ENCODE data around the gene ZFYVE26.

The ZFYVE26 gene

DNA sequence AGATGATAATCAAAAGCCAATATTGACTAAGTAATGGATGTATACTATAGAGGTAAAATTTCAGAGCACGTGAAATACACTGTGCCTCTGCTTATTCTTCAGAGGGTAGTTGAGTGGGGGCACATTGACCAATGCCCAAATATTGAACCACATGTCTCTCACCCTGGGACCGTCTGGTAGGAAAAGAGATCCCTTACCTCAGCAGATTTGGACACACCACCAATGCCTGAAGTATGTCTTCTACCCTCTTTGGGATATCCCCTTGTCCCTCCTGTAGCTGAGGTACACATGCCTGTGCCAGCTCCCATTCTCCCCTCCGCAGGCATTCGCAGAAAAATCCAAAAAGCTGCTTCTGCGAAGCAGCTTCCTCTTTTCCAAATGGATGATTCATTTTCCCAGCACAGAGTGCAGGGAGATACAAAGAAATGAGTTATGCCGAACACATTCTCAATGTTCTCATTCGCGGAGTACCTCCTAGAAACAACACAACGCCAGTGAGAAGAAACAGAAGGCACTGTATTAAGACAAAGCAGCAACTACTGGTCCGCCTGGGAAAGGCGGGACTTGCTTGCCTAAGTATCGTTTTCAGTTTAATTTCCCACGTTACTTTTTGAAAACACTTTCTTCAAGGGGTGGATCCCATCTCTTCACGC, 691 bp downstream of the ZFYVE26 start:
- DNase-seq: peak; percentile 23

DNA sequence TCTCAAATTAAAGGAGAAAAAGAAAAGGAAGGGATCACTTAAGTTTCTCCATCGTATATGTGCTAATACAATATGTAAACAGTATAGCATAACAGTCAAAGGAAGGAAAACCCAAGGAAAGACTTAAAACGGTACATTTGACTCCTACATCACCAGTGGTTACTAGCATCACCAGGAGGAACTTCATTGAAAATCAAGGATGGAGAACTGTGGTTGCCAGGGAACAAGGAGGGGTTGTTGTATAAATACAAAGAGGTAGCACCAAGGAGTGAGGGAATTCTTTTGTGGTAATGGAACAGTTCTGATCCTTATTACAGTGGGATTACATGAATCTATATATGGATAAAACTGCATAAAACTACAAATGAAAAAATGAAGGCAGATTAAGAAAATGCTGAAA, 1.6 kb downstream of the ZFYVE26 start:
- DNase-seq: no peak

DNA sequence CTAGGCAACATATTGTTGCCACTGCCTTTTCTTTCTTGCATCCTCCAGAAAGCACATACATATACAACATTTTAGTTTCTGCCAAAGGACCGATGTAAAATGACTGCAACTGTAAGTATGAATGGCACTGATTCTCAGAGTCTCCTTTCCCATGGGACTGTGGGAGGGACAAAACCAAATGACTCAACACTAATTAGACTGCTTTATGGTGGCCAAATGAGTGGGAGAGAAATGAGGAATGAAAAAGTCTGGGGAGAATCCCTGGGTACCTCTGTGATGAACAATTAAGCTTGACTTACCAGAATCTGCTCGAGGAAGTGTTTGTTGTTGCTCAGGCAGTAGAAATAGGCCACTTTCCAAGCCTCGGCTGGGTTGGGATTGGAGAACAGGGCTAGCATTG, 10.1 kb downstream of the ZFYVE26 start:
- DNase-seq: peak; percentile 45

DNA sequence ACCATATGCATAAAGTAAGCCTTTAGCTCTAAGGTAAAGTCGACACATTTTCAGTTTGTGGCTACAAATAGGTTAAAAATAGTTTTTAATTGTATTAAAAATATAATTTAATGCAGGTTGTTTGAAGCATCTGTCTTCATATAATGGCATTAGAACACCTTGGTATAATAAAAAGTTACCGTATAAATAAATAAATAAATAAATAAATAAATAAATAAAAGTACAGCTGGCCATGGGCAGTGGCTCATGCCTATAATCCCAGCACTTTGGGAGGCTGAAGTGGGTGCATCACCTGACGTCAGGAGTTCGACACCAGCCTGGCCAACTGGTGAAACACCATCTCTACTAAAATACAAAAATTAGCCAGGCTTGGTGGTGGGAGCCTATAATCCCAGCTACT, 15.6 kb downstream of the ZFYVE26 start:
- no peak for DNase-seq

DNA sequence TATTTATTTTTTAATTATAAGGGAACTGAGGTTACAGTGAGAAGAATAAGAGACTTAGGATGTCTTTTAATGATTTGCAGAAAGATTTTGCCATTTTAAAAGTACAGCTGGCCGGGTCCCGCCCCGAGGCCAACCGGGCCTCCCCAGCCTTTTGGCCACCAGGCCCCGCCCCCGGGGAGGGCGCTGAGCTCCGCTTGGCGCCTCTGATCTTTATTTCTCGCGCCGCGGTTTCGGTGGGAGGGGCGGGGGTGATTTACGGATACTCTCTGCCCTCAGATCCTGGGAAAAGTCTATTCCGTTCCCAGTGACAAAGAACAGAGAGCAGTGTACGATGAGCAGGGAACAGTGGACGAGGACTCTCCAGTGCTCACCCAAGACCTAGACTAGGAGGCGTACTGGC, 17.7 kb downstream of the ZFYVE26 start:
- DNase-seq: no peak

DNA sequence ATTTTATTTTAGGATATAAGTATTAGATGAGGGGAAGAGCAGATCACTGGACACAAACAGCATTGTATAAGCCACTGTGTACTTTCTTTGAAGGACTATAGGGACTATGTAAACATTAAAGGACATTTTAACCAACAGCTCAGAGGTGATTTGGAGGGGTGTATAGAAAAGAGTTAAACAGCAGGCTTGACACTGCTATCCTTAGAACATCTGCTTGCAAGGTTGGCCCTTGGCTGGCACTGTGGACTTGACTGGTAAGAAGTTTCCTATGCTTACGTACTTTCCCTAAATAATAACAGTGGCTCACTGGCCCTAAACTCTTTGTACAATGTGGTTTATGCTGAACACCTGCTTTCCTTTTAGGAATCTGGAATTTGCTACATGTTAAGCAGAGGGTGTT, 28.7 kb downstream of the ZFYVE26 start:
- DNase-seq: no peak

DNA sequence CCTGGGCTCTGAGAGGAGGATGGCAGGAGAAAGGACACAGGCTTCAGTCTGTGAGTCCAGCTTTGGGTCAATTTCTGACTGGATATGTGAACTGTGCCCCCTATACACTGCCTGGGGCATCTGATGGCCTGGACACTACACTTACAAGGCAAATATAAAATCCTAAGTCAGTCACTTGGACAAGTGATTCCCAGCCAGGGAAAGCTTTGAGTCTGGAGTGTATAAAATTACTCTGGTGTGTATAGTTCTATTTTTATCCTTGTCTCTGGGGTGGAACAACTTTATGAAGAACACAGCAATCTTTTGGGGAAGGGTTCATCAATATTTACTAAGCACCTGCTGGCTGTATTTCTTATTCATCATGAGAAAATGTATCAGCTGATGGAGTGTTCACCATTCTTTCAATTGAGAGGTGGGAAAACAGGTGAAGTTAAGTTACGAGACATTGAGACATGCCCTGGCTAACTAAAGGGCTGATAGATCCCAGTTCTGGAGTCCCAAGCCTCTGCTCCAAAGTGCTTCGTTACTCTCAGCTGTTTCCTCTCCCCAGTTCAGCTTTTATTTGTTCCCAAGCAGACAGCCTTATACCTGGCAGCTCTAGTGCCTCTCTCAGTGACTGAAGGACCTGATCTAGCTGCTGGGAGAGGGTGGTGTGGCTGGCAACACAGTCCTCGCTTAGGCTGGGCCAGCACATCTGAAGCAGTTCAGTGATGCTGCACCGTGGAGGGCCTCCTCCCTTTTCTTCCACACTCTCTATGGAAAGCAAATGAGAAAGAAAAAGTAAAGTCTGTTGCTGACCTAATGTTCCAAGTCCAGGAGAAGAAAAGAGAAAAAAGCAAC, 30.9 kb downstream of the ZFYVE26 start:
- no peak for DNase-seq

DNA sequence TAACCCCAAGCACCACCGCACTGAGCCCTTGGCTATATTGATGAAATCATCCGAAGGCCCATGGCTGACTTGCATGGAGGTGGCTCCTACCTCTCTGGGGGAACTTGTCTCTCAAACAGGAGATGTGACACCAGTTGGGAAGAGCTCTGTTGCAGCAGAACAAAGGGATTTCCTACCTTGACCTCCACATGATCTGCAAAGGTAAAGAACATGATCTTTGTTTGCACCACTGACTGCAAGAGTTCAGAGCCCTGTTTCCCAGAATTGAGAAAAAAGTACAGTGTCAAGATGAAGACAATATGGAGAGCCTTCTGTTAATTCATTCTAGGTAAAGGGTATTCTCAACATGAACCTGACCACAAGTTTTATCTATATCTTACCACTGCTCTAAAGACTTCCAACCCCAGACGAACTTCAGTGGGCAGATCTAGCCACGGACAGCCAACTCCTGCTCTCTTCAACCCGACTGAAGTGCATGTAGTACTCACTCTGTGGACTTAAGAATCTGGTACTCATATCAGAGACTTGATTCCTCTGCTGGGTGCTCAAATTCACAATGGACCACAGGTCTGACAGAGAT, 32.1 kb downstream of the ZFYVE26 start:
- DNase-seq: no peak

DNA sequence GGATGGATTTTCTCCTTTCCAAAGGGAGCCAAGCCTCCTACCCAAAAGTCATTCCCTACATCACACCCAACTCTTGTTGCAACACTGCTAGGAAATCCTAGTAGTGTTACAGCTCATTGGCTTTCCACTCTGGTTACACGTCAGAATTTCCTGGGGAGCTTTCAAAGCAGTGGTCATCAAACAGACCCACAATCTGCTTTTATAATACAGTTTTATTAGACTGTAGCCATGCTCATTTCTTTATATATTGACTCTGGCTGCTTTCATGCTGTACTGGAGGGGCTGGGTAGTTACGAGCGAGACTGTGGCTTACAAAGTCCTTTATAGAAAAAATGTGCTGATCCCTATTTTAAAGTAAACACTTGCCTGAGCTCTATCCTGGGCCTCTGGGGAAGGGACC, 34.3 kb downstream of the ZFYVE26 start:
- no peak for DNase-seq

DNA sequence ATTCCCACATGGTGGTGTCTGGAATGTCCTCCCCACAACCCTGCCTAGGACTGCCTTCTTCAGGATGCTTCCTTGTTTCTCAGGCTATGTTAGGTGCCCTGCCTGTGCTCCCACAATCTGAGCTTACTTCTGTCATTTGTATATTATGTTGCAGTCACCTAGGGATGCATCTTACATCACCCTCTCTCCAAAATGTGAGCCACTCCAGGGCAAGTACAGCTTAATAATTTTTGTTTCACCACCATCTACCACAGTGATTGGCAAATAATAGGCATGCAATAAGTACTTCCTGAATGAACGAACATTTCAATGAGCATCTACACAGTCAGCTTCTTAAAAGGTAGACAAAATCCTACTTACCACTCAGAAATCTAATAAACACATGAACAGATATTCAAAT, 37.6 kb downstream of the ZFYVE26 start:
- DNase-seq: no peak

DNA sequence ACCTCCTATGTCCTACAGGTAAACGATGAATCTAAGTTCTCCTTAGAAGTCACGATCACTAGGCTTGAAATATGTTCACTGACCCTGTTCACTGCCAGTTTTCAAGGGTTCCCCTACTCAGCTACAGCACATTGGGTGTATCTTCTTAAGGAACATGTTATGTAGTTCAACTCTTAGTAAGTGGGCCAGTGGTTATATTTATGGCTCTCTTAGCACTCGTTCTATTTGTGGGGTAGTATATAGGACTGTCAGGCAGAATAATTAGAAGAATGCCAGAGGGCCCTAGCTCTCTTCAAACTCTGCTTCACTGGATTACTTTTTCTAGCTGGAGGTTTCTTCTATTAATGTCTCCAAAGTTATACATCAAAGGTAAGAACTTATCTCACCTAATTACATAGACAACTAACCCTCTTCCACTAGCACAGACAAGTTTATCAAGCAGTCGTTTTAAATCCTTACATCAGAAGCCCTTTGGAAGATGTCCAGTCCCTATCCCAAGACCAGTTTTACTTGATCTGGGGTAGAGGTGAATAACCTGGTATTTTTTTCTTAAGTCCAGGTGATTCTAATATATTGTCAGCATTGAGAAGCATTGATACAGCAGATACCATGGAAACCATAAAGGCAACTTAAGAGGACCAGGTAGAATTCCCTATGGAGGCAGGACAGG, 39.6 kb downstream of the ZFYVE26 start:
- no peak for DNase-seq

DNA sequence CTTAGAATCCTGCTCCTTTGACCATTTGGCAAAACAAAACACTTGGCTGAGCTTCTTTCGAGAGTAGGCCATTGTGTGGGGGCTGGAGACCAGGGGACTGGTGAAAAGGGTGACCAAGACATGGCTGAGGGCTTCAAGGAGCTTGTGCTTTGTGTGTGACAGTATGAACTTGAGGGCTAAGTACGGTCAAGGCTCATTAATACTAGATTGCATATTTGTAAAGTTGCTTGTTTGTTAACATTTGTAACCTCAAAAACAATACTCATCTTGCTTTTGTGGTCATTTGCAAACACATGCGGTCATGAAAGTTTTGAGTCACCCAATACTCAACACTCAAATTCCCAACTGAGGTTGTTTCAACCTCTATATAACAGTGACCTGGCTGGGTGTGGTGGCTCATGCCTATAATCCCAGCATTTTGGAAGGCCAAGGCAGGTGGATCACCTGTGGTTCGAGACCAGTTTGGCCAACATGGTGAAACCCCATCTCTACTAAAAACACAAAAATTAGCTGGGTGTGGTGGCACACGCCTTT, 42.5 kb downstream of the ZFYVE26 start:
- no peak for DNase-seq

DNA sequence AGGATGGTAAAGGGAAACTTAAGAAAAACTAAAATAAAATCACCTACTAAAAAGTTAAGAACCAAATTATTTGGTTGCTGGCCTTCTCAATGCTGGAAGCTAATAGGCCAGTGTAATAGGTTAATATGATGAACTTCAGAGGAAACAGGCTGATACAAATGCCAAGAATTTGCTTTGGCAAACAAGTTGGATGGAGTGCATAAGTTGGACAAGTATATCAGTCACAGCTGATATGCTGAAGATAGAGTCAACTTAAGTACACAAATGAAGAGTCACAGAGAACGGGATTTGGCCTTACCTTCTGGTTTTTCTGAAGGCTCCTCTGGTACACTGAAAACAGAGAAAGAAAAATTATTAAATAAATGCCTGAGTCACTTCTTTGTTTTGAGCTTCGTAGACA, 48.2 kb downstream of the ZFYVE26 start:
- DNase-seq: no peak

DNA sequence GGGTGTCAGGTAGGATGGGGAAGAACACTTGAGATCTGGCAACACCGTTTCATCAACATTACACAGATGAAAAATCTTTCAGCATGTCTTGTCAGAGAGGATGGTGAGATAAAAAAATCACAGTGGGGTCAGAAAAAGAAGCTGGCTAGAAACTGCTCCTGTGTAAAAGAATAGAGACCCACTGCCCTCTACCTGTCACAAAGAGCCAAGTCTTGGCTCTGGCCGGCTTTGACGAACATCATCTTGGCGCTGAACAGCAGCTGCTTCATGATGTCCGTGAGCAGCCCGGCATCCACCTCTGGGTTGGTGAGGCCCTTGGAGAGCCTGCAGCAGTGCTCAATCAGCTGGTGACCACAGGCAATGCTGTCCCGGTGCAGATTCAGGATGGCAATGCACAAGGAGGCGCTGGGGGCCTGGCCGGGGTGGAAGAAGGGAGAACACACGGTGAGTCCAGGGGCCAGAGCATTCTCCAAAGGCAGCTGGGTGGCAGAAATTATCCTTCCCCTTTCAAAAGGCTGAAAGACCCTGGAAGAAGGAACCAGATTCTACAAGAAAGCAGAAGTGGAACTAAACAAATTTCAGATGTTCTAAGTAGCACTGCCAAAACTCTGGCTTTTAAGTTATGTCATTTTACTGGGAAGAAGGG, 50.2 kb downstream of the ZFYVE26 start:
- DNase-seq: no peak

DNA sequence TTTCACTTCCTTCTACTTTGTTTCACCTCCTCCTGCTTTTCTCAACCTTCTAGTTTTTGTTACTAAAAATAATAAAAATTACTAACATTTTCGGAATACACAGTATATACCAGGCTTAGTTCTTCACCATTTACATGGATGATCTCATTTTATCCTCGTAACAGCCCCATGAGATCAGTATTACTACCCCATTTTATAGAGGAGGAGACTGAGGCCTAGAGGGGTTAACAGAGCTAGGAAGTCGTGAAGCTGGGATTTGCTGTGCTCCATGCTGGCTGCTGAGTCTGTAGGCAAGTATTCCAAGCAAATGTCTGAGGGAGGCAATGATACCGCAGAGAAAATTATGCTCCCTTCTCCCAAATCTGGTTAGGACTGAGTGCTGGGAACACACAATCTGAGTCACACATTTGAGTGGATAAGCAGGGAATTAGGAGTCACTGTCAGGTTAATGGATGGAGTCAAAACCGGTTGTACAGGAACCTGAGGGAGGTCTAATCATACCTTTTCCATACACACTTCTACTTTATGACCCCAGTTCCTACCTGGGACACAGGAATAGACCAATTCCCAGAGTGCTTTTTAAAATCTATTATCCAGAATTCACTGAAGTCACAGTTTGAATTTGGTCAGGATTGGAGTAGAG, 51.1 kb downstream of the ZFYVE26 start:
- no peak for DNase-seq

DNA sequence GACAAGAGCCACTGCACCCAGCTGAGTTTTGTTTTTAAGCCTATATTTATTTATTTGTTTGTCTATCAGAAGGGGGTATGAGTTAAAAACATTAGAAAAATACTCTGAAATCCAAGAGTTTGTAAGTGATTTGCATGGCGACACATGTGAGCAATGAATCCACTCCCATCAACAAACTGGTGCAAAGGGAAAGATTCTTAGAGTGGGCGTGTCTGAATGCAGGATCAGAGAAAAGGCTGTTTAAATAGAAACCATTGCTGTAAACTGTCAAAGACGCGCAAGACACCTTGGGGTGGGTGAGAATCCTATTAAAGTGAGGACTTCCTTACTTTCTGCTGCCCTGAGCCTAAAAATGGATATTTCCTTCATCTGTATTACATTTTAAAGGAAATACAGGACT, 51.9 kb downstream of the ZFYVE26 start:
- no peak for DNase-seq

DNA sequence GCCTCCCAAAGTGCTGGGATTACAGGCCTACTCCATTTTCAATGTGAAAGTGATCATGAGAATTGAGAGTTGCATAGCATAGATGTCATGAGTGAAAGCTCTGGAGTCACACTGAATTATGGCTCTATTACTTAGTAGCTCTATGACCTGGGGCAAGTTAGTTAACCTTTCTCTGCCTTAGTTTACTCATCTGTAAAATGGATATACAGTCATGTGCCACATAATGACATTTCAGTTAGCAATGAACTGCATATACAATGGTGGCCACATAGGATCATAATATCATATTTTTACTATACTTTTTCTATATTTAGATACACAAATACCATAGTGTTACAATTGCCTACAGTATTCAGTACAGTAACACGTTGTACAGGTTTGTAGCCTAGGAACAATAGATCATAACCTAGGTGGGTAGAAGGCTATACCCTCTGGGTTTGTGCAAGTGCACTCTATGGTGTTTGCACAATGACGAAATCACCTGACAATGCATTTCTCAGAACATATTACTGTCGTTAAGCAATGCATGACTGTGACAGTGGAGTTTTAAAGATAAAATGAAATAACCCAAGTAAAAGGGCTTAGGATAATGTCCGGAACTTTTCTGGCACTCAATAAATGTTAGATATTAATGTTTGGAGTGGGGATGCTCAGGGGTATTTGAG, 53.1 kb downstream of the ZFYVE26 start:
- no peak for DNase-seq

DNA sequence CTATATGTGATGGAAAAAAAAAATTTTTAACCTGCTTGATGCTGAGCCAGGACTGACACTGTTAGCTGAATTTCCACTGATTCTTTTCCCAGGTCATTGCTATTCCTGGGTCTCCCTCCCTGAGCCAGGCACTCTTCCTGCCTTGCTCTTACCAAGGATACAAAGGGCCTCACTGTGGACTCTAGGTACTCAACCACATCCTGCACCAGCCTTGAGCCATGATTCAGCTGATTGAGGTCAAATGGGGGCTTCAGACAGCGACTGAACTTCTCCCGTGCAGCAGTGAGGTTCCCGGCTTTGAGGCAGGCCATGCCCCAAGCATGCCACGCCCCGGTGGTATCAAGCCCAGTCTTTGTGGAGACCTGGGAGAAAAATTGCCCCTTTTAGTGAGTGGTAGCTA, 54.3 kb downstream of the ZFYVE26 start:
- DNase-seq: no peak

DNA sequence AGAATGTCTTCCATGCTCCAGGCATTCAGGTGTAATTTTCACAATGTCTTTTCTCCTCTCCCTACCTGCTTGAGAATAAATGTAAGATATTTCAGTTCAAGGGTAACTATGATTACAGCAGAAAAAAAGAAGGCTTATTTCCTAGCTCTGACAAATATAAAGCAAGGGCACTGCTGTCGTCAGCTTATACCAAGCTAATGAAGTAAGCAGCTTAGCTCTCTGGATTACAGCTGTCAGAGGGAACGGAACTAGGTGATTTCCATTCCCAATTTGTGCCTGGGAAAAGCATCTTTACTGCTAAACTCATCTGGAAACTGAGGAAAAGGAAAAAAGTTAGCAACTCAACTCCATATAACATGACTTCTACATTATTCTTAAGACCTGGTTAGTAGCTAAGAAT, 56.5 kb downstream of the ZFYVE26 start:
- DNase-seq: no peak

DNA sequence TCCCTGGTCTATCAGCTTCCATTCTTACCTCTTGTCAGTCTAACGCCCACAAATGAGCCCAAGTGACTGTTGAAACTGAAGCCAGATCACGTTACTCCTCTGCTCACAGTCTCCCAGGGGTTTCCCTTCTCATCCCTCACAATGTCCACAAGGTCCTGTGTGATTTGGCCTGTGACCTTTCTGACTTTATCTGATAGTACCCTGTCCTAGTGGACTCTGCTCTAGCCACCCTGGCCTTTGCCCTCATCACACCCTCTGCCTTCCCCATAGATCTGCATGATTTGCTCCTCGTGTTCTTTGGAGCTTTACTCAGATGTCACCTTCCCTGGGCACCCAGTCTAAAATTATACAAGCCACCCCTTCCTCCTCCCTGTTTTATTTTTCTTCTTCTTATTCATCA, 59.2 kb downstream of the ZFYVE26 start:
- no peak for DNase-seq

DNA sequence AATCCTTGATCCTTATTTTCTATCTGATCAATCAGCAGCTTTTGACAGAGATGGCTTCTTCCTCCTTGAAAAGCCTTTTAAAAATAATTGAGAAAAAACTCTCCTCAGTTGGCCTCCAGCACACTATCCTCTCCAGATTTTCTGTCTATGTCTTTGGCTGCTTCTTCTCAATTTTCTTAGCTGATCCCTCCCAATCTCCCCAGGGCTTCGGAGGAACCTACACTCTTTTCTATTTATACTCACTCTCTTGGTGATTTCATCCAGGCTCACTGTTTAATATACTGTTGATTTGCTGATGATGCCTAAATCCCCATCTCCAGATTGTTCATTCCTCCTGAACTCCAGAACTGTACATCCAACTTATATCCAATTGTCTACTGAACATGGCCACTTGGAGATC, 59.9 kb downstream of the ZFYVE26 start:
- DNase-seq: no peak

Data from fibroblast of skin of back (primary cell).